Prostate gland (tissue), 2 donors: ENCODE measurements around the gene DTL.

ENCODE experiments used
- POLR2AphosphoS5 ChIP-seq: sonication (generic); formaldehyde crosslinking; IDR thresholded peaks from one replicate; pipeline ENCODE4 v1.6.1; 2017; ENCODE audit warnings: antibody characterized with exemption
- TF ChIP-seq, protein P1 (sequence below), 4 experiments: fragments of 200-600 bp in 2 of 4; fragments of 450-650 bp in 2 of 4; sonication (generic) in 2 of 4; IDR thresholded peaks; 1 replicate in 3 of 4; 2 replicates in 1 of 4; pipeline ENCODE4 v1.5.1; 2016 to 2019; ENCODE audit warnings: antibody characterized with exemption in 4 of 4, mild to moderate bottlenecking in 2 of 4, moderate library complexity in 2 of 4

DNA sequence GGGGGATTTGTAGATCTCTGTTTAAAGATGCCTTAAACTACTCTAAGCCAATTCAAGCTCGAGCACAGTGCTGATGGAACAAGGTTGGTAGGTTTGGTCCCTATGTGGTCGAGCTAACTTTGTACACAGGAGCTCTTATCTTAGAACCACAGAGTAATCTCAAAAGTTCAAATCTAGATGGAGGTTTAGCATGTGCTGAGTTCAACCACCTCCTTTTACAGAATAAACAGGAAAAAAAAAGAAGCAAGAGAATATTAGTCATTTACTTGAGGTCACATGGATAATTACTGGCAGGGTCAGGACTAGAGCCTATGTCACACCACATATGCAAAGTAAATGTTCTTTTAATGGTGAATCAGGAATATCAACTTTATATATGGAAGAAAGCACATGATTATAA is 86.2 kb downstream of the DTL start:
- TF ChIP-seq, protein P1, sequence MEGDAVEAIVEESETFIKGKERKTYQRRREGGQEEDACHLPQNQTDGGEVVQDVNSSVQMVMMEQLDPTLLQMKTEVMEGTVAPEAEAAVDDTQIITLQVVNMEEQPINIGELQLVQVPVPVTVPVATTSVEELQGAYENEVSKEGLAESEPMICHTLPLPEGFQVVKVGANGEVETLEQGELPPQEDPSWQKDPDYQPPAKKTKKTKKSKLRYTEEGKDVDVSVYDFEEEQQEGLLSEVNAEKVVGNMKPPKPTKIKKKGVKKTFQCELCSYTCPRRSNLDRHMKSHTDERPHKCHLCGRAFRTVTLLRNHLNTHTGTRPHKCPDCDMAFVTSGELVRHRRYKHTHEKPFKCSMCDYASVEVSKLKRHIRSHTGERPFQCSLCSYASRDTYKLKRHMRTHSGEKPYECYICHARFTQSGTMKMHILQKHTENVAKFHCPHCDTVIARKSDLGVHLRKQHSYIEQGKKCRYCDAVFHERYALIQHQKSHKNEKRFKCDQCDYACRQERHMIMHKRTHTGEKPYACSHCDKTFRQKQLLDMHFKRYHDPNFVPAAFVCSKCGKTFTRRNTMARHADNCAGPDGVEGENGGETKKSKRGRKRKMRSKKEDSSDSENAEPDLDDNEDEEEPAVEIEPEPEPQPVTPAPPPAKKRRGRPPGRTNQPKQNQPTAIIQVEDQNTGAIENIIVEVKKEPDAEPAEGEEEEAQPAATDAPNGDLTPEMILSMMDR (IDR thresholded peaks at IDR 0.05), result no peak
- TF ChIP-seq POLR2AphosphoS5, result no peak
